Suprapubic skin (tissue), 4 donors: ENCODE measurements around the gene QPCT. TPM values are rescaled to one million over a fixed set of nuclear protein-coding genes. Genes with fewer than 3 reads are reported as not detected.
A peak's percentile ranks its signal among the peaks of the same experiment; 100 is the strongest.

Experiments
- DNase-seq, 2 donors: peaks; one replicate each; pipeline ENCODE4 v3.0.0-alpha.2; 2019; ENCODE audit warnings: low spot score in 2 of 2
- H3K27ac ChIP-seq: fragments of 200-600 bp; sonication (generic); one replicate; pipeline ENCODE4 v1.5.1; 2019
- H3K27me3 ChIP-seq: fragments of 200-600 bp; sonication (generic); one replicate; pipeline ENCODE4 v1.5.1; 2019
- H3K36me3 ChIP-seq: fragments of 200-600 bp; sonication (generic); one replicate; pipeline ENCODE4 v1.5.1; 2019
- H3K4me1 ChIP-seq: fragments of 200-600 bp; sonication (generic); one replicate; pipeline ENCODE4 v1.5.1; 2019
- H3K4me3 ChIP-seq: fragments of 200-600 bp; sonication (generic); one replicate; pipeline ENCODE4 v1.5.1; 2019; ENCODE audit warnings: mild to moderate bottlenecking
- H3K9me3 ChIP-seq: fragments of 200-600 bp; sonication (generic); one replicate; pipeline ENCODE4 v1.5.1; 2019
- CTCF ChIP-seq, 2 donors: fragments of 200-600 bp in 1 of 2; fragments of 450-650 bp in 1 of 2; sonication (generic) in 1 of 2; IDR thresholded peaks; one replicate each; pipeline ENCODE4 v1.5.1; 2016 to 2019; ENCODE audit warnings: antibody characterized with exemption in 2 of 2, mild to moderate bottlenecking in 1 of 2, moderate library complexity in 1 of 2
- EP300 ChIP-seq: sonication (generic); formaldehyde crosslinking; IDR thresholded peaks from one replicate; pipeline ENCODE4 v1.6.1; 2017; ENCODE audit warnings: antibody characterized with exemption
- POLR2A ChIP-seq, 2 donors: fragments of 450-650 bp; IDR thresholded peaks; one replicate each; pipeline ENCODE4 v1.6.1; 2017; ENCODE audit warnings: antibody characterized with exemption in 2 of 2, mild to moderate bottlenecking in 2 of 2, moderate library complexity in 2 of 2
- POLR2AphosphoS5 ChIP-seq, 3 donors: sonication (generic); formaldehyde crosslinking; IDR thresholded peaks; one replicate each; pipeline ENCODE4 v1.6.1; 2017; ENCODE audit warnings: antibody characterized with exemption in 3 of 3
- WGBS: methylation state at CpG from one replicate; pipeline ENCODE4 v1.1.5; 2018; 5-methylcytosine and 5-hydroxymethylcytosine counted together
- total RNA-seq, 4 donors: library from RNA; depleted of rRNA; stranded (reverse); fragments of >200 nt; gene quantifications; one replicate each; pipeline ENCODE4 v1.1.0, GENCODE V29; 2016

QPCT gene
- total RNA-seq, 4 donors from 2014 or later = 20.7 to 75.5 (median 47.6) TPM

GRCh38 chr2:37322368-37322767, 22.1 kb upstream of the QPCT start:
- Histone ChIP-seq H3K27ac (no peak overlapping the region), H3K4me3 (peak overlapping the region; percentile 82), H3K9me3 (no peaks in the 10 kb centered on the region), H3K4me1 (peaks cover 67% of the 10 kb centered on the region), H3K27me3 (no peaks in the 10 kb centered on the region), H3K36me3 (no peaks in the 10 kb centered on the region)
- TF ChIP-seq EP300 = no peak
- no peak for TF ChIP-seq CTCF (IDR thresholded peaks at IDR 0.05)
- TF ChIP-seq POLR2AphosphoS5 (IDR thresholded peaks at IDR 0.05) = no peak
- no peak for DNase-seq

DNA sequence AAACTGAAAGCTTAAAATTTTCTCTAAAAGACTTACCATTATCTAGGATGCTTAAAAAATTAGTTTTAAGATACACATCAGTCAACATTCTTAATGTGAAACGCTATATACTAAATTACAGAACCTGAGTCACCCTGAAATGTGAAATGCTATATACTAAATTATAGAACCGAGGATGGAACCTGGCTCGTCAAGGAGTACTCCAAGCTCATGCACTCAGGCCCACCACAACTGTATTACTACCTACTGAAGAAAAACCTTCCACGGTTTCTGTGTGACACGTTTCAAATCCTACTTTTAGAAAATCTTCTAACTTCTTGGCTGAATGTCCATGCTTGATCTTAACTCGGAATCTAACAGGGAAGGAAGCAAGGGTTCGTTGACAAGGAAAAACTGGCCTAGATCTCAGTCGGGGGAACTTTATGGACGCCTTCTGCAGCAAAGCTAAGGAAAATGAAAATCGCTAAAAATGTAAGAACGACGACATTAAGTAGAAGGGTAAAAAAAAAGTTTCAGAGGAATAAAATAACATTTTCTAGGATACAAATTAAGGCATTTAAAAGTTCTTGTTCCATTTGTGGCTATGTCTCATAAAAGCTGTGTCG, 21.2 kb upstream of the QPCT start:
- 11% methylated on average over 13 of the region's 13 CpGs for WGBS
- Histone ChIP-seq H3K4me1 (peaks cover 57% of the 10 kb centered on the region), H3K4me3 (peak overlapping the region; percentile 82), H3K27ac (peak overlapping the region; percentile 93), H3K9me3 (no peaks in the 10 kb centered on the region), H3K36me3 (no peaks in the 10 kb centered on the region), H3K27me3 (no peaks in the 10 kb centered on the region)
- no peak for DNase-seq
- TF ChIP-seq CTCF (IDR thresholded peaks at IDR 0.05) (no peak), EP300 (no peak), POLR2AphosphoS5 (IDR thresholded peaks at IDR 0.05) (no peak), POLR2A (IDR thresholded peaks at IDR 0.05) (no peak)

DNA sequence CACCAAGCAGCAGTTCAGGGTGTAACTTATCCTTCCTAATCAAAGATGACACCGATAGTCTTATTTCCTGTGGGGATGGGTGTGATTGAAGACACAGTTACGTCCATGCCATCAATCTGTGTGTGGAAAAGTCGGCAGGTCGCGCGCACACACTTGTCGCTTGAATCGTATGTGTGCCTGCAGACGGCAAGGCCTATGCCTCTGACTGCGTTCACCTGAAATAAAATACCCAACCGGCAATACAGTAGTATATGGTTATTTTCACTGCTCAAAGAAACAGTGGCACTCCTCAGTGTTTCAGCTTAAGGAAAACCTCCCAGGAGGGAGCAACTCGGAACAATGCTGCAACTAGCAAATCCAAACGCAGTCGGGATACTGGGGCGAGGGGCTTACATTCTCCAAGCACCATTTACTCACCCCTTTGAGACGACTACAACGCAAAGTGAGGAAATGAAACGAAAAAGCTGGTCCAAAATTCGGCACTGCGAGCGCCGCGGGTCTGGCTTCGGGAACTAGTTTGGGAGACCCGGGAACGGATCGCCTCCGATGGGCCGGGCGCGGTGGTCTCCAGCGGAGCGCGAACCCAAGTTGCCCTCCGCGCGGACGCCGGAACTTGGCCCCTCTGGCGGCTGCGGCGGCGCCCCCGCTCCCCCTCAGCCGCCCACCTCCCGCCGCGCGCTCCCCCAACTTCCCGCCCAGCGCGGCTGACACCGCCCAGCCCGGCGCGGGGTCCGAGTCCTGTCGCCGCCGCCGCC, 20.5 kb upstream of the QPCT start:
- Histone ChIP-seq H3K4me3 (peak overlapping the region; percentile 82), H3K4me1 (peaks cover 51% of the 10 kb centered on the region)

GRCh38 chr2:37324536-37324785, 20.0 kb upstream of the QPCT start:
- Histone ChIP-seq H3K4me1 (peaks cover 47% of the 10 kb centered on the region), H3K9me3 (no peaks in the 10 kb centered on the region), H3K27ac (peak overlapping the region; percentile 93), H3K4me3 (peak overlapping the region; percentile 82), H3K27me3 (no peaks in the 10 kb centered on the region), H3K36me3 (no peaks in the 10 kb centered on the region)
- whole genome bisulfite sequencing = 0% methylated on average over 1 of the region's 33 CpGs
- DNase-seq = peak in 1 of 2 donors; percentile 89
- TF ChIP-seq CTCF (IDR thresholded peaks at IDR 0.05) = no peak
- TF ChIP-seq POLR2A (IDR thresholded peaks at IDR 0.05) = peak in 1 of 2 donors; percentile 27

More for the DNA sequence above, 20.5 kb upstream of the QPCT start:
- no peaks in the 10 kb centered on the region for H3K9me3 ChIP-seq
- 6% methylated on average over 19 of the region's 61 CpGs for WGBS
- TF ChIP-seq POLR2A (IDR thresholded peaks at IDR 0.05) = no peak
- no peak for TF ChIP-seq CTCF (IDR thresholded peaks at IDR 0.05)
- peak overlapping the region; percentile 93 for H3K27ac ChIP-seq
- peak in 1 of 2 donors; percentile 68 for DNase-seq
- H3K36me3 ChIP-seq = no peaks in the 10 kb centered on the region
- no peaks in the 10 kb centered on the region for H3K27me3 ChIP-seq

DNA sequence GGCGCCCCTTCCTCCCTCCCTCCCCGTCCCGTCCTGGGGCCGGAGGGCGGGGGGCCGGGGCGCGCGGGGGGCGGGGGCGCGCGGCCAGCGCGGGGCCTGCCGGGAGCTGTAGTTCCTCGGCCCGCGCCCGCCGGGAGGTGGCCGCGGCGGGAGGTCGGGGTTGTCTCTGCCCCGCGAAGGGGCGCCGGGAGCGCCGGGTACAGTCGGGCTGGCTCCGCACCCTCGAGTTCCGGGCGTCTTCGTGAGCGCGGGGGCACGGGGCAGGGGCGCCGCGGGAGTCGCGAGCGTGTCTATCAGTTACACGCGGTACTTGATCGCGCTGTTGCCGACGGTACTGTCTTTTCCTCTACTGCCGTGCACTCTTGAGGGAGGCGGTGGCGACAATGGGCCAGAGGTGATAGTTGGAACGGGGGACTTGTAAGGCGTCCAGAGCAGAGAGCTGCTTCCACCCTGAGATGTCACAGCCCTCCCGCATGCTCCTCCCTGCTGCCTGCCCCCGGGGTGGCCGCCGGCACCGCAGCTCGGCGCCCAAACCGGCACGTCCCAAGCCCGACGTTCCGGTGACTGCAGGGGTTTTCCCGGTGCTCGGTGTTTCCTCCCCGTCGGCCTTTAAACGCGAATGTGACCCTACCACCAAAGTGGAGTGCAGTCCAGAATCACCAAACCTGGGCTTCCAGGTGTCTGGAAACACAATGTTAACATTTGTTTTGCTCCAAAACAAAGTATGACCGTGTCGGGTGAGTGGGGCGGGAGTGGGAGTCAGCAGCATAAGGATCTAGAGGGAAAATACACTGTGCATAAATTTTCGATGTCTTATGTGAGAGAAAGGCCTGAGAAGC, 19.4 kb upstream of the QPCT start, which contains the start of gene PRKD3:
Gene PRKD3 (minus strand): TSS at position 48 of the 839 bp plus-strand sequence. CDS start 8,309 bp downstream, outside the sequence.
- WGBS = 7% methylated on average over 11 of the region's 79 CpGs
- peak within 1 kb of the TSS; percentile 93 for H3K27ac ChIP-seq
- no peaks in the 10 kb centered on the region for H3K9me3 ChIP-seq
- DNase-seq = peak; percentile 83 to 88
- no peaks in the 10 kb centered on the region for H3K27me3 ChIP-seq
- TF ChIP-seq EP300 (no peak), POLR2AphosphoS5 (IDR thresholded peaks at IDR 0.05) (peak in 1 of 3 donors; percentile 4), POLR2A (IDR thresholded peaks at IDR 0.05) (peak in 1 of 2 donors; percentile 28), CTCF (IDR thresholded peaks at IDR 0.05) (no peak)
- H3K4me1 ChIP-seq = peaks cover 41% of the 10 kb centered on the region
- peak within 1 kb of the TSS; percentile 82 for H3K4me3 ChIP-seq
- H3K36me3 ChIP-seq = no peaks in the 10 kb centered on the region
